Kidney epithelial cell (primary cell): ENCODE measurements around the gene DENND2A. TPM values are rescaled to one million over a fixed set of nuclear protein-coding genes. Genes with fewer than 3 reads are reported as not detected.

ENCODE experiments used
- DNase-seq: peaks from one replicate; pipeline ENCODE4 v3.0.0-alpha.2; 2010; ENCODE audit warnings: low read depth
- H3K27me3 ChIP-seq: 2 replicates; pipeline ENCODE4 v1.6.0; 2011; ENCODE audit warnings: low read length; ENCODE audit not compliant: control insufficient read depth, insufficient read depth
- H3K36me3 ChIP-seq: 2 replicates; pipeline ENCODE4 v1.5.1; 2011; ENCODE audit warnings: low read length; ENCODE audit not compliant: control insufficient read depth, insufficient read depth
- H3K4me3 ChIP-seq: 2 replicates; pipeline ENCODE4 v1.5.1; 2011; ENCODE audit warnings: low read depth, mild to moderate bottlenecking, control low read depth, low read length
- CTCF ChIP-seq: IDR thresholded peaks from 2 replicates; pipeline ENCODE4 v1.5.1; 2011; ENCODE audit warnings: mild to moderate bottlenecking, moderate library complexity, low read length, control low read depth, inconsistent platforms; ENCODE audit not compliant: insufficient read depth, poor library complexity, severe bottlenecking
- total RNA-seq: library from RNA; depleted of rRNA; stranded (reverse); fragments of >200 nt; gene quantifications from 2 replicates; pipeline ENCODE4 v1.2.3, GENCODE V29; 2015

The DENND2A gene
- total RNA-seq, 1 donor from 2014 or later: 14.8 TPM

DNA sequence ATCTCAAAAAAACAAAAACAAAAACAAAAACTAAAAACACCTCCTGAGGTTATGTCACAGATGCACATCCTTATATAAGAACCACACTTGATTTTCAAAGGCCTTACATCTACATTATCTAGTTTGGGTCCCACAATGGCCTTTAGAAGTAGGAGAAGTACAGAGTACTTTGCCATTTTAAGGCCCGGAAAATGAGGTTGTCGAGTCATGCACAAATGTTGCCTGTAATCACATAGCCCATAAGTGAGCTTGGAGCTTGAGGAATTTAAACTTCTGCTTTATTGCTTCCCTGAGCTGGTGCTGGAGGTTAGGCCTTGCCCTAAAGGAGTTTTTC lies 151.6 kb downstream of the DENND2A start:
- Histone ChIP-seq H3K36me3 (no peaks in the 10 kb centered on the region), H3K4me3 (no peak overlapping the region), H3K27me3 (no peaks in the 10 kb centered on the region)
- no peak for TF ChIP-seq CTCF
- DNase-seq: no peak

DNA sequence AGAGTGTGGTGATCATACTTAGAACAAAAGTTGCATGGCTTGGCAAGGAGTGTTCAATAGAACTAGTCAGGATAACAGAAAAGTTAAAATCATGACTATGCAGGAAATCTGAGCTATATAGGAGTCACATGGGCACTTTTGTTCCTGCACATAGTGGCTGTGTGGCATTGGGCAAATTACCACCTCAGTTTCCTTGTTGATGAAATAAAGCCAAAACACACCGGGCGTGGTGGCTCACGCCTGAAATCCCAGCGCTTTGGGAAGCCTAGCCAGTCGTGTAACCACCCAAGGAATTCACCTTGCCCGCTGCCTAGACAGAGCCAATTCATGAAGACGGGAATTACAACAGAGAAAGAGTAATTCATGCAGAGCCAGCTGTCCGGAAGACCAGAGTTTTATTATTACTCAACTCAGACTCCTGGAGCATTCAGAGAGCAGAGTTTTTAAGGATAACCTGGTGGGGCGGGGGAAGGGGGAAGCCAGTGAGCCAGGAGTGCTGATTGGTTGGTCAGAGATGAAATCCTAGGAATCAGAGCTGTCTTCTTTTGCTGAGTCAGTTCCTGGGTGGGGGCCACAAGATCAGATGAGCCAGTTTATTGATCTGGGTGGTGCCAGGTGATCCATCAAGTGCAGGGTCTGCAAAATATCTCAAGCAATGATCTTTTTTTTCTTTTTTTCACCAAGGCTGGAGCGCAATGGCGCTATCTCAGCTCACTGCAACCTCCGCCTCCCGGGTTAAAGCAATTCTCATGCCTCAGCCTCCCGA lies 154.9 kb downstream of the DENND2A start:
- peak; percentile 14 for DNase-seq
- H3K36me3 ChIP-seq: no peaks in the 10 kb centered on the region
- H3K27me3 ChIP-seq: no peaks in the 10 kb centered on the region
- H3K4me3 ChIP-seq: no peak overlapping the region
- no peak for TF ChIP-seq CTCF

DNA sequence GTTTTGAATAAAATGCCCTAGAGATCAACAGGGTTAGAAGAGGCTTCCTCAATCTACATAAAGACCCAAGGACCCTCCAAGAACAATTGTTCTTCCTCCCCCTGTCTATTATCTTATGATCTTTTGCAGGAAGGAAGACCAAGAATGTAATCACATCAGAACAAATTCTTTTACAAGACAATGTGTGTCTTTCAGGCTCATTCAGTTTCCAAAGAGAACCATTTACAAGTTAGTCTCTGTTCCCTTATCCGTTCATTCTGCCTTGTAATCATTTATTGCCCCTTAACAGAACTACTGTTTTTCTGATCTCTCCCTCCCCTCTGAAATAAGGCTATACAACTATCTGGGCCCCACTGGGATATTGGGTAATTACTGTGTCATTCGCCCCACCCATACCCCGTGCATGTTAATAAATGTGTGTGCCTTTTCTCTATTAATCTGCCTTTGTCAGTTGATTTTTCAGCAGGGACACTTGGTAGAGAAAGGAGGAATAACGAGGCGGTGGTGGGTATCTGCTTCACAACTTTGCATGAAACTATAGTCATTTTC lies 155.6 kb downstream of the DENND2A start:
- Histone ChIP-seq H3K27me3 (no peaks in the 10 kb centered on the region), H3K4me3 (no peak overlapping the region), H3K36me3 (no peaks in the 10 kb centered on the region)
- DNase-seq: no peak
- no peak for TF ChIP-seq CTCF

GRCh38 chr7:140484479-140484878 lies 156.1 kb downstream of the DENND2A start:
- DNase-seq: no peak
- H3K27me3 ChIP-seq: no peaks in the 10 kb centered on the region
- no peaks in the 10 kb centered on the region for H3K36me3 ChIP-seq
- H3K4me3 ChIP-seq: no peak overlapping the region
- TF ChIP-seq CTCF: no peak

DNA sequence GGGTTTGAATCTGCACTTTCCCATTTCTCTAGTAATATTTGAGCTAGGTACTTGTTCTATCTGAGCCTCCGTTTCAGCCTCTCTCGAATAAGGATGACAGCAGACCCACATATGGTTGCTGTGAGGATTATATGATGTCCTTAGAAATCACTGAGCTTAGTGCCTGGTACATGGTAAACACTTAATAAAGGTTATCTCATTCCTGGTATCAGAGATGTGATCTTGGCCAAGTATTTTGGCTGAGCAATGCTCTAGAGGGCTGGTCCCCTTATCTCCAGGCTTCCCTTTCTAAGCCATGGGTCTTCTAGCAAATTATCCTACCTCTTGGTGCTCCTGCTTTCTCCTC lies 160.9 kb downstream of the DENND2A start:
- TF ChIP-seq CTCF: no peak

More for the DNA sequence above, 160.9 kb downstream of the DENND2A start:
- no peaks in the 10 kb centered on the region for H3K36me3 ChIP-seq
- no peak for DNase-seq
- peak overlapping the region; percentile 98 for H3K4me3 ChIP-seq
- no peaks in the 10 kb centered on the region for H3K27me3 ChIP-seq
